Measurements from ENCODE around the gene HSPA12A. TPM values are rescaled to one million over a fixed set of nuclear protein-coding genes. Genes with fewer than 3 reads are reported as not detected.

HSPA12A gene
- total RNA-seq, 4 donors from 2014 or later = 6.4 to 9.9 (median 9.5) TPM

DNA sequence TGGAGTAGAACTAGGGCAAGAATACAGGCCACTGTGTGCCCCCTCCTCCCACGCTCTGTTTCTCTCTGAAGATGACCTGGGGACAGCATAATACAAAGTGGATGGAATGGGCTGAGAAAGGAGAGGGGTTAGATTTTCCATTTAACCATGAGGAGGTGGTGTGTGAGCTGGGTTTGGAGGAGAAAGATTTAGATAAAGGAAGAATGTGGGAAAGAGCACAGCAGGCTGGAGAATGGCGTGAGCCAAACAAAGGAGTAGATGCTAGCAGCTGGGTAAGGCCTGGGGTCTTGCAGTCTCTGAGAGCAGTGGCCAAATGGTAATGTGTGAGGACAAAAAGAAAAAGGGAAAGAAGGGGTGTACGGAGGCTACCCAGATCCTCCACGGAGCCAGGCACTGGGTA is 113.0 kb downstream of the HSPA12A start:
- TF ChIP-seq POLR2A (IDR thresholded peaks at IDR 0.05) = no peak
- no peak for TF ChIP-seq CTCF (IDR thresholded peaks at IDR 0.05)
- H3K4me3 ChIP-seq (ENCODE audit: low read depth, poor library complexity, severe bottlenecking) = no peak overlapping the region
- intact Hi-C loops (cut with DNase I; ENCODE audit: low total_unique reads) = no loop called here
- no peak for DNase-seq (ENCODE audit: low spot score in 2 of 2)
- WGBS, 2 donors = 78 to 89% methylated on average over 4 of the region's 4 CpGs

- 11 to 27% methylated on average over 9 to 16 of the region's 49 CpGs for WGBS, 2 donors
- no peak overlapping the region for H3K4me3 ChIP-seq (ENCODE audit: low read depth, poor library complexity, severe bottlenecking)
Observed at GRCh38 chr10:116627386-116627933, 114.9 kb downstream of the HSPA12A start.

DNA sequence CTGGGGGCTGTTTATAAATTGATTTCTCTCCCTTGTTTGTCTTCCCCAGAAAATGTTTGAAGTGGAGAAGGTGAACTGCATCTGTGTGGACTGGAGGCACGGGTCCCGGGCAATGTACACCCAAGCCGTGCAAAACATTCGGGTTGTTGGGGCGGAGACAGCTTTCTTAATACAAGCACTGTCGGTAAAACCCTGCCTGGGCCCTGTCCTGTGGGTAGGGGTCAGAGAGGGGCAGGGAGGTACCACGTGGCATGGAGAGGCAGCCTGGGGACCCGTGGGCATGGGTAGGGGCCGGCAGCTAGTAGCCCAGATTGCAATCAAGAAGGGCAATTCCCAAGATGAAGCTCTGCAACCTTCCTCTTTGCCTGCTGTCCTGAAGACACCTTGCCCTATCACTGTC is 115.6 kb downstream of the HSPA12A start:
- TF ChIP-seq CTCF (IDR thresholded peaks at IDR 0.05) (no peak), POLR2A (IDR thresholded peaks at IDR 0.05) (no peak)
- 68 to 74% methylated on average over 8 to 9 of the region's 9 CpGs for WGBS, 2 donors
- H3K4me3 ChIP-seq (ENCODE audit: low read depth, poor library complexity, severe bottlenecking) = no peak overlapping the region
- no peak for DNase-seq (ENCODE audit: low spot score in 2 of 2)
- intact Hi-C loops (cut with DNase I; ENCODE audit: low total_unique reads) = no loop called here

More at GRCh38 chr10:116627386-116627933, 114.9 kb downstream of the HSPA12A start:
- intact Hi-C loops (cut with DNase I; ENCODE audit: low total_unique reads) = no loop called here
- no peak for DNase-seq (ENCODE audit: low spot score in 2 of 2)
- TF ChIP-seq POLR2A (IDR thresholded peaks at IDR 0.05) (no peak), CTCF (IDR thresholded peaks at IDR 0.05) (no peak)

DNA sequence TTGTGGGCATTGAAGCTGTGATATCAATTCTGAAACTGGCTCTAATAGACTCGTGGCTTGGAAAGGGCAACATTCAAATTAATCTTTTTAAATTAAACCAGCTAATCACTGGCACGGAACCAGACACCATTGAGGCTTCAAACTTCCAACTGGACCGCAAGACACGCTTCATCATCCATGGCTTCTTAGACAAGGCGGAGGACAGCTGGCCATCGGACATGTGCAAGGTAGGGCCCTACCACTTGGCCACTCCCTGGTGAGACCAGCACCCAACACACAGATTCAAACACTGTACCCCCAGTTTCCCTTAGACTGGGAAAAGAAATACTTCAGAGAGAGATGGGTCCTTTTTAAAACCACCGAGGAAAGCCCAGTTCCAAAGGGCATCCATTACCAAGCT is 116.5 kb downstream of the HSPA12A start:
- H3K4me3 ChIP-seq (ENCODE audit: low read depth, poor library complexity, severe bottlenecking) = no peak overlapping the region
- no peak for TF ChIP-seq POLR2A (IDR thresholded peaks at IDR 0.05)
- TF ChIP-seq CTCF (IDR thresholded peaks at IDR 0.05) = no peak
- WGBS, 2 donors = 88 to 89% methylated on average over 7 of the region's 7 CpGs
- intact Hi-C loops (cut with DNase I; ENCODE audit: low total_unique reads) = no loop called here
- no peak for DNase-seq (ENCODE audit: low spot score in 2 of 2)

- intact Hi-C loops (cut with DNase I; ENCODE audit: low total_unique reads) = no loop called here
- WGBS, 2 donors = 85 to 87% methylated on average over 11 of the region's 11 CpGs
- TF ChIP-seq CTCF (IDR thresholded peaks at IDR 0.05) (no peak), POLR2A (IDR thresholded peaks at IDR 0.05) (no peak)
- DNase-seq (ENCODE audit: low spot score in 2 of 2) = no peak
- no peak overlapping the region for H3K4me3 ChIP-seq (ENCODE audit: low read depth, poor library complexity, severe bottlenecking)
Observed at GRCh38 chr10:116621934-116622655, 120.3 kb downstream of the HSPA12A start.
